ENCODE measurements around the gene ITGAX. TPM values are rescaled to one million over a fixed set of nuclear protein-coding genes. Genes with fewer than 3 reads are reported as not detected.

ITGAX gene
- total and polyA plus RNA-seq, 2 donors (not counting 1 experiment from before 2014, with no cell fraction given) = 48.0 to 78.8 TPM

GRCh38 chr16:31376705-31377104 lies 21.7 kb downstream of the ITGAX start:
- H3K9me3 Mint-ChIP-seq (ENCODE audit: insufficient read depth) = peaks cover 2% of the 10 kb centered on the region
- Histone ChIP-seq H3K4me1 (ENCODE audit: control insufficient read depth in 2 of 2, insufficient read depth in 2 of 2, low read length in 2 of 2) (no peaks in the 10 kb centered on the region), H2AFZ (ENCODE audit: insufficient read depth, low read depth, low read length, poor library complexity, severe bottlenecking) (no peak overlapping the region), H3K79me2 (ENCODE audit: control insufficient read depth, insufficient read depth, low read length) (no peaks in the 10 kb centered on the region), H3K4me2 (replicated peaks; ENCODE audit: low read depth, low read length, poor library complexity, severe bottlenecking) (no peak overlapping the region), H3K27me3 (replicated peaks in 1 of 4; ENCODE audit: control extremely low read depth in 1 of 4, control insufficient read depth in 3 of 4, insufficient read depth in 4 of 4, low read length in 3 of 4) (no peaks in the 10 kb centered on the region), H3K4me3 (ENCODE audit: control extremely low read depth in 1 of 5, extremely low read depth in 1 of 5, insufficient read depth in 1 of 5, low read depth in 2 of 5, low read length in 4 of 5) (no peak overlapping the region), H3K9me3 (ENCODE audit: control extremely low read depth in 1 of 3, control insufficient read depth in 2 of 3, insufficient read depth in 1 of 3, low read length in 2 of 3) (peaks cover 0 to 6% (median 5%) of the 10 kb centered on the region in 3 donors), H3K9ac (ENCODE audit: low read length) (no peak overlapping the region), H3K27ac (ENCODE audit: low read length in 2 of 2) (no peak overlapping the region), H3K36me3 (replicated peaks in 1 of 2; ENCODE audit: control extremely low read depth in 1 of 2, control insufficient read depth in 1 of 2, extremely low read depth in 1 of 2, insufficient read depth in 2 of 2, low read length in 1 of 2) (no peaks in the 10 kb centered on the region), H4K20me1 (ENCODE audit: control insufficient read depth, insufficient read depth, low read length, poor library complexity, severe bottlenecking) (no peaks in the 10 kb centered on the region)
- H3K4me1 Mint-ChIP-seq = peaks cover 2% of the 10 kb centered on the region
- DNase-seq (no peak), ATAC-seq (ENCODE audit: low read depth) (no peak)
- TF ChIP-seq EZH2 (IDR thresholded peaks at IDR 0.05; ENCODE audit: borderline replicate concordance, insufficient read depth, low read depth, low read length, poor library complexity, severe bottlenecking) (no peak), CTCF (IDR thresholded peaks at IDR 0.05) (no peak)
- ChIA-PET CTCF (no interaction called here), POLR2A (no interaction called here)
- no peak overlapping the region for H3K4me3 Mint-ChIP-seq
- no peaks in the 10 kb centered on the region for H3K27me3 Mint-ChIP-seq
- no peak overlapping the region for H3K27ac Mint-ChIP-seq
- 81% methylated on average over 8 of the region's 8 CpGs for WGBS (ENCODE audit: insufficient coverage)
- intact Hi-C loops (cut with micrococcal nuclease) = no loop called here

- DNase-seq = no peak
- H3K27ac Mint-ChIP-seq = no peak overlapping the region
- Histone ChIP-seq H3K9ac (ENCODE audit: low read length) (no peak overlapping the region), H3K9me3 (ENCODE audit: control extremely low read depth in 1 of 3, control insufficient read depth in 2 of 3, insufficient read depth in 1 of 3, low read length in 2 of 3) (peaks cover 0 to 6% (median 5%) of the 10 kb centered on the region in 3 donors), H2AFZ (ENCODE audit: insufficient read depth, low read depth, low read length, poor library complexity, severe bottlenecking) (no peak overlapping the region), H3K27ac (ENCODE audit: low read length in 2 of 2) (no peak overlapping the region), H3K4me3 (ENCODE audit: control extremely low read depth in 1 of 5, extremely low read depth in 1 of 5, insufficient read depth in 1 of 5, low read depth in 2 of 5, low read length in 4 of 5) (no peak overlapping the region), H3K4me2 (replicated peaks; ENCODE audit: low read depth, low read length, poor library complexity, severe bottlenecking) (no peak overlapping the region), H3K36me3 (replicated peaks in 1 of 2; ENCODE audit: control extremely low read depth in 1 of 2, control insufficient read depth in 1 of 2, extremely low read depth in 1 of 2, insufficient read depth in 2 of 2, low read length in 1 of 2) (no peaks in the 10 kb centered on the region), H3K79me2 (ENCODE audit: control insufficient read depth, insufficient read depth, low read length) (no peaks in the 10 kb centered on the region), H3K27me3 (replicated peaks in 1 of 4; ENCODE audit: control extremely low read depth in 1 of 4, control insufficient read depth in 3 of 4, insufficient read depth in 4 of 4, low read length in 3 of 4) (no peaks in the 10 kb centered on the region), H3K4me1 (ENCODE audit: control insufficient read depth in 2 of 2, insufficient read depth in 2 of 2, low read length in 2 of 2) (peaks cover 0 to 1% of the 10 kb centered on the region in 2 donors), H4K20me1 (ENCODE audit: control insufficient read depth, insufficient read depth, low read length, poor library complexity, severe bottlenecking) (no peaks in the 10 kb centered on the region)
- H3K9me3 Mint-ChIP-seq (ENCODE audit: insufficient read depth) = peaks cover 2% of the 10 kb centered on the region
- WGBS (ENCODE audit: insufficient coverage) = 89% methylated on average over 4 of the region's 7 CpGs
- ChIA-PET CTCF (no interaction called here), POLR2A (no interaction called here)
- H3K4me3 Mint-ChIP-seq = no peak overlapping the region
- H3K27me3 Mint-ChIP-seq = no peaks in the 10 kb centered on the region
- no peak for ATAC-seq (ENCODE audit: low read depth)
- TF ChIP-seq CTCF (IDR thresholded peaks at IDR 0.05) (no peak), EZH2 (IDR thresholded peaks at IDR 0.05; ENCODE audit: borderline replicate concordance, insufficient read depth, low read depth, low read length, poor library complexity, severe bottlenecking) (no peak)
- intact Hi-C loops (cut with micrococcal nuclease) = no loop called here
- peaks cover 3% of the 10 kb centered on the region for H3K4me1 Mint-ChIP-seq
Measured at GRCh38 chr16:31377210-31377903, 22.4 kb downstream of the ITGAX start.
